ENCODE measurements around the gene THAP3. TPM values are rescaled to one million over a fixed set of nuclear protein-coding genes. Genes with fewer than 3 reads are reported as not detected.
A peak's percentile ranks its signal among the peaks of the same experiment; 100 is the strongest.

THAP3 gene
- total RNA-seq, 2 donors from 2014 or later: 20.2 to 52.6 TPM

GRCh38 chr1:6587261-6588005 lies 37.2 kb upstream of the THAP3 start:
- peak overlapping the region; percentile 74 to 79 for H3K27ac Mint-ChIP-seq
- ATAC-seq: peak in 1 of 2 donors; percentile 10
- no peaks in the 10 kb centered on the region for H3K36me3 Mint-ChIP-seq
- H3K9me3 Mint-ChIP-seq: no peaks in the 10 kb centered on the region
- no peak for DNase-seq (ENCODE audit: low spot score in 2 of 2)

GRCh38 chr1:6588128-6588892 lies 36.4 kb upstream of the THAP3 start:
- H3K27ac Mint-ChIP-seq: peak overlapping the region; percentile 74 to 79
- no peak for DNase-seq (ENCODE audit: low spot score in 2 of 2)
- no peaks in the 10 kb centered on the region for H3K9me3 Mint-ChIP-seq
- H3K36me3 Mint-ChIP-seq: no peaks in the 10 kb centered on the region
- ATAC-seq: no peak

- H3K9me3 Mint-ChIP-seq: no peaks in the 10 kb centered on the region
- H3K36me3 Mint-ChIP-seq: no peaks in the 10 kb centered on the region
- peak overlapping the region; percentile 36 to 74 for H3K27ac Mint-ChIP-seq
- DNase-seq (ENCODE audit: low spot score in 2 of 2) (no peak), ATAC-seq (no peak)
These were observed 35.7 kb upstream of the THAP3 start for GRCh38 chr1:6588893-6589520.

GRCh38 chr1:6590046-6590445 lies 34.6 kb upstream of the THAP3 start:
- Mint-ChIP-seq H3K9me3 (no peaks in the 10 kb centered on the region), H3K27ac (peak overlapping the region; percentile 42 to 77), H3K36me3 (peaks cover 0 to under 1% of the 10 kb centered on the region in 2 donors)
- ATAC-seq (no peak), DNase-seq (ENCODE audit: low spot score in 2 of 2) (no peak)

GRCh38 chr1:6591222-6591621 lies 33.4 kb upstream of the THAP3 start:
- H3K36me3 Mint-ChIP-seq: peaks cover 0 to 11% of the 10 kb centered on the region in 2 donors
- H3K9me3 Mint-ChIP-seq: no peaks in the 10 kb centered on the region
- H3K27ac Mint-ChIP-seq: peak overlapping the region; percentile 42 to 88
- no peak for ATAC-seq
- DNase-seq (ENCODE audit: low spot score in 2 of 2): no peak

GRCh38 chr1:6591644-6592043 lies 33.0 kb upstream of the THAP3 start:
- no peak for ATAC-seq
- Mint-ChIP-seq H3K36me3 (peaks cover 0 to 15% of the 10 kb centered on the region in 2 donors), H3K9me3 (no peaks in the 10 kb centered on the region), H3K27ac (no peak overlapping the region)
- DNase-seq (ENCODE audit: low spot score in 2 of 2): no peak

- ATAC-seq (no peak), DNase-seq (ENCODE audit: low spot score in 2 of 2) (no peak)
- Mint-ChIP-seq H3K27ac (no peak overlapping the region), H3K9me3 (no peaks in the 10 kb centered on the region), H3K36me3 (peaks cover 0 to 15% of the 10 kb centered on the region in 2 donors)
These were observed 32.2 kb upstream of the THAP3 start for GRCh38 chr1:6592441-6592840.

GRCh38 chr1:6592865-6593593 lies 31.6 kb upstream of the THAP3 start:
- no peak for ATAC-seq
- H3K36me3 Mint-ChIP-seq: peaks cover 0 to 15% of the 10 kb centered on the region in 2 donors
- H3K27ac Mint-ChIP-seq: no peak overlapping the region
- no peaks in the 10 kb centered on the region for H3K9me3 Mint-ChIP-seq
- DNase-seq (ENCODE audit: low spot score in 2 of 2): no peak

GRCh38 chr1:6593810-6594209 lies 30.9 kb upstream of the THAP3 start:
- Mint-ChIP-seq H3K27ac (peak overlapping the region in 1 of 2 donors; percentile 68), H3K36me3 (peaks cover 2 to 15% of the 10 kb centered on the region in 2 donors)

GRCh38 chr1:6594977-6595740 lies 29.5 kb upstream of the THAP3 start:
- Mint-ChIP-seq H3K27ac (peak overlapping the region in 1 of 2 donors; percentile 77), H3K9me3 (no peaks in the 10 kb centered on the region), H3K36me3 (peaks cover 11 to 24% of the 10 kb centered on the region in 2 donors)
- ATAC-seq (no peak), DNase-seq (ENCODE audit: low spot score in 2 of 2) (no peak)

More at GRCh38 chr1:6593810-6594209, 30.9 kb upstream of the THAP3 start:
- no peaks in the 10 kb centered on the region for H3K9me3 Mint-ChIP-seq
- no peak for ATAC-seq
- no peak for DNase-seq (ENCODE audit: low spot score in 2 of 2)

- peak overlapping the region in 1 of 2 donors; percentile 92 for H3K27ac Mint-ChIP-seq
- H3K9me3 Mint-ChIP-seq: no peaks in the 10 kb centered on the region
- DNase-seq (ENCODE audit: low spot score in 2 of 2) (no peak), ATAC-seq (no peak)
- peaks cover 20 to 30% of the 10 kb centered on the region in 2 donors for H3K36me3 Mint-ChIP-seq
These were observed 28.3 kb upstream of the THAP3 start for GRCh38 chr1:6596351-6596750.

- H3K36me3 Mint-ChIP-seq: peaks cover 24 to 32% of the 10 kb centered on the region in 2 donors
- DNase-seq (ENCODE audit: low spot score in 2 of 2) (no peak), ATAC-seq (no peak)
- H3K27ac Mint-ChIP-seq: peak overlapping the region in 1 of 2 donors; percentile 14
- no peaks in the 10 kb centered on the region for H3K9me3 Mint-ChIP-seq
These were observed 27.5 kb upstream of the THAP3 start for GRCh38 chr1:6596886-6597776.

- H3K9me3 Mint-ChIP-seq: no peaks in the 10 kb centered on the region
- no peak overlapping the region for H3K27ac Mint-ChIP-seq
- ATAC-seq (no peak), DNase-seq (ENCODE audit: low spot score in 2 of 2) (no peak)
- H3K36me3 Mint-ChIP-seq: peaks cover 24 to 32% of the 10 kb centered on the region in 2 donors
These were observed 26.9 kb upstream of the THAP3 start for GRCh38 chr1:6597777-6598131.

GRCh38 chr1:6599141-6599975 lies 25.3 kb upstream of the THAP3 start:
- Mint-ChIP-seq H3K36me3 (peaks cover 24 to 32% of the 10 kb centered on the region in 2 donors), H3K9me3 (no peaks in the 10 kb centered on the region), H3K27ac (peak overlapping the region; percentile 89 to 91)
- ATAC-seq (peak in 1 of 2 donors; percentile 2), DNase-seq (ENCODE audit: low spot score in 2 of 2) (peak; percentile 46 to 67)
